WTC11 (cell line): Measurements from ENCODE around the gene LYPD1. TPM values are rescaled to one million over a fixed set of nuclear protein-coding genes. Genes with fewer than 3 reads are reported as not detected.

Source experiments
- ATAC-seq: fragments of 200-7000 bp; cut with Tn5 transposase; 2 replicates; pipeline ENCODE4 v1.10.0; 2021; ENCODE audit warnings: mild to moderate bottlenecking, moderate library complexity
- CTCF ChIA-PET: fragments of 300-600 bp; sonication (Branson Sonifier 250); formaldehyde crosslinking; loops from one replicate; lab custom pipeline; 2021; ENCODE audit warnings: antibody characterized with exemption; lab: Charles Lee
- POLR2A ChIA-PET: fragments of 350-600 bp; sonication (Branson Sonifier 250); formaldehyde crosslinking; loops from one replicate; lab custom pipeline; 2021; ENCODE audit warnings: antibody characterized with exemption; lab: Charles Lee
- DNase-seq: peaks from one replicate; pipeline ENCODE4 v3.0.0; 2021; ENCODE audit warnings: low spot score
- H3K27ac Mint-ChIP-seq: 2 replicates; pipeline ENCODE4 v1.8.0; 2021; ENCODE audit warnings: mixed read lengths
- H3K27me3 Mint-ChIP-seq: 2 replicates; pipeline ENCODE4 v1.8.0; 2021; ENCODE audit warnings: low read depth, mild to moderate bottlenecking, moderate library complexity, mixed read lengths
- H3K36me3 Mint-ChIP-seq: 2 replicates; pipeline ENCODE4 v1.8.0; 2021; ENCODE audit warnings: mixed read lengths
- H3K4me1 Mint-ChIP-seq: 2 replicates; pipeline ENCODE4 v1.8.0; 2022; ENCODE audit warnings: mixed read lengths
- H3K4me3 Mint-ChIP-seq: 2 replicates; pipeline ENCODE4 v1.8.0; 2021; ENCODE audit warnings: mild to moderate bottlenecking, moderate library complexity, mixed read lengths
- H3K9me3 Mint-ChIP-seq: 2 replicates; pipeline ENCODE4 v1.8.0; 2021; ENCODE audit warnings: mixed read lengths
- ELF4 ChIP-seq: sonication (generic); formaldehyde crosslinking; IDR thresholded peaks from 2 replicates; pipeline ENCODE4 v1.8.1; 2022; ENCODE audit warnings: low read depth, mild to moderate bottlenecking, moderate library complexity, missing genetic modification reagents
- HMGA2 ChIP-seq: fragments of 250-450 bp; sonication (Bioruptor Pico); IDR thresholded peaks from 2 replicates; pipeline ENCODE4 v1.4.0; 2021; ENCODE audit warnings: mild to moderate bottlenecking, moderate library complexity
- JUN ChIP-seq: sonication (generic); formaldehyde crosslinking; IDR thresholded peaks from 2 replicates; pipeline ENCODE4 v1.8.0; 2023; ENCODE audit warnings: mild to moderate bottlenecking, missing genetic modification reagents
- KAT7 ChIP-seq: sonication (generic); formaldehyde crosslinking; IDR thresholded peaks from 2 replicates; pipeline ENCODE4 v1.8.1; 2023; ENCODE audit warnings: missing genetic modification reagents, mild to moderate bottlenecking, borderline replicate concordance
- NFATC4 ChIP-seq: fragments of 250-450 bp; sonication (Bioruptor Pico); IDR thresholded peaks from 2 replicates; pipeline ENCODE4 v1.9.0; 2021; ENCODE audit warnings: mild to moderate bottlenecking
- PRRX2 ChIP-seq: fragments of 250-450 bp; sonication (Bioruptor Pico); IDR thresholded peaks from 2 replicates; pipeline ENCODE4 v1.8.0; 2021; ENCODE audit warnings: mild to moderate bottlenecking
- TP53 ChIP-seq: sonication (generic); formaldehyde crosslinking; IDR thresholded peaks from 2 replicates; pipeline ENCODE4 v1.8.1; 2023; ENCODE audit warnings: mild to moderate bottlenecking, missing genetic modification reagents
- ZNF121 ChIP-seq: sonication (generic); formaldehyde crosslinking; IDR thresholded peaks from 2 replicates; pipeline ENCODE4 v1.8.0; 2023; ENCODE audit warnings: missing genetic modification reagents
- ZNF138 ChIP-seq: sonication (generic); formaldehyde crosslinking; conservative IDR thresholded peaks from 2 replicates; pipeline ENCODE4 v1.8.1; 2022; ENCODE audit warnings: mild to moderate bottlenecking, moderate library complexity, missing genetic modification reagents
- ZNF423 ChIP-seq: fragments of 250-450 bp; sonication (Bioruptor Pico); IDR thresholded peaks from 2 replicates; pipeline ENCODE4 v2.1.2; 2022; ENCODE audit warnings: mild to moderate bottlenecking, moderate library complexity
- total RNA-seq: library from RNA; stranded (reverse); gene quantifications from 3 replicates; pipeline ENCODE4 v1.2.3, GENCODE V29; 2021
- TF ChIP-seq, protein P1 (sequence below): sonication (generic); formaldehyde crosslinking; IDR thresholded peaks from 2 replicates; pipeline ENCODE4 v1.8.0; 2022; ENCODE audit warnings: mild to moderate bottlenecking, missing genetic modification reagents
- TF ChIP-seq, protein P2 (sequence below): sonication (generic); formaldehyde crosslinking; IDR thresholded peaks from 2 replicates; pipeline ENCODE4 v1.8.1; 2023; ENCODE audit warnings: mild to moderate bottlenecking, missing genetic modification reagents
- TF ChIP-seq, protein P3 (sequence below): sonication (generic); formaldehyde crosslinking; IDR thresholded peaks from 2 replicates; pipeline ENCODE4 v1.8.0; 2022; ENCODE audit warnings: mild to moderate bottlenecking, missing genetic modification reagents
- TF ChIP-seq, protein P4 (sequence below): sonication (generic); formaldehyde crosslinking; IDR thresholded peaks from 2 replicates; pipeline ENCODE4 v1.8.0; 2022; ENCODE audit warnings: mild to moderate bottlenecking, missing genetic modification reagents
- TF ChIP-seq, protein P5 (sequence below): sonication (generic); formaldehyde crosslinking; IDR thresholded peaks from 2 replicates; pipeline ENCODE4 v1.8.0; 2023; ENCODE audit warnings: mild to moderate bottlenecking, missing genetic modification reagents
- TF ChIP-seq, protein P6 (sequence below): sonication (generic); formaldehyde crosslinking; IDR thresholded peaks from 2 replicates; pipeline ENCODE4 v1.8.1; 2023; ENCODE audit warnings: mild to moderate bottlenecking, moderate library complexity, missing genetic modification reagents
- TF ChIP-seq, protein P7 (sequence below): sonication (generic); formaldehyde crosslinking; IDR thresholded peaks from 2 replicates; pipeline ENCODE4 v1.8.1; 2022; ENCODE audit warnings: low read depth, mild to moderate bottlenecking, moderate library complexity, missing genetic modification reagents, borderline replicate concordance

LYPD1 gene
- total RNA-seq, 1 experiment from 2014 or later = 2.8 TPM

DNA sequence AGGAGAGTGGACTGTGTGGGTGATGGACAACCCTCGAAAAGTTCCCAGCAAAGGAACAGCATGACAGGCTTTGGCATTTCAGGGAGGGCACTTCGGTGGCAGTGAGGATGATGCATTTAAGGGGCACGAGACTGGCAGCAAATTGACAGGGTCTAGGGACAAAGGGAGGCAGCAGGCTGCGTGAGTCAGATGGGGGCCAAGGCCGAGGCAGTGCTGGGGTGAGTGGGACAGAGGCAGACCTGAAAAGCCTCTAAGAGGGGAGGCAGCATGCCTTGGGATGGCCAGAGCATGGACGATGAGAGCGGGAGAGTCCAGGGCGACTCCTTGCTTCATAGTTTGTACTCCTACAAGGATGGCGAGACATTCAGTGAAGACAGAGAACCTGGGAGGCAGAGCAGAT, 49.5 kb upstream of the LYPD1 start:
- CTCF ChIA-PET = no interaction called here
- no peaks in the 10 kb centered on the region for H3K27me3 Mint-ChIP-seq
- 0 out of 2 replicates have a peak, but pooled peaks cover 4% of the 10 kb centered on the region for H3K9me3 Mint-ChIP-seq
- no peak for TF ChIP-seq NFATC4 (CRISPR knock-in tag)
- no peak for TF ChIP-seq ZNF423 (CRISPR knock-in tag)
- no peak for TF ChIP-seq TP53 (CRISPR knock-in tag)
- H3K4me3 Mint-ChIP-seq = no peak overlapping the region
- DNase-seq (no peak), ATAC-seq (no peak)
- H3K27ac Mint-ChIP-seq = no peak overlapping the region
- no peaks in the 10 kb centered on the region for H3K36me3 Mint-ChIP-seq
- H3K4me1 Mint-ChIP-seq = no peaks in the 10 kb centered on the region
- POLR2A ChIA-PET = no interaction called here

DNA sequence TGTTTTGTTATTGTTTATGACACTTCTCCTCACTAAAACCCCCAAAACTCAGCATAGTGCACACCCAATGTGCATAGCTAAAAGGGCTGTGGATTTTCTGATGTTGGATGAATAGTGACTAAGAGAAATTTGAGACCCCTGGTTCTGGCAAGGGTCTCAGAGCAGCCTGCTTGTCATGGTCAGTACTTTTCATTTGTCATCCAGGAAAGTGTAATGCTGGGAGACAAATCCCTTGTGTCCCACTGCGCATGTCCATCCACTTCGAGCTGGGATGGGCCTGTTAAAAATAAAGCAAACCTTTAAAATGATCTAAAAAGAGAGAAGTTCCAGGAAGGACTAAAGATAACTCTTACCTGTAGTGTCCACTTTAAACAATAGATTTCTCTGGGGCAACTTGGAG, 46.9 kb upstream of the LYPD1 start:
- ChIA-PET POLR2A (no interaction called here), CTCF (no interaction called here)
- TF ChIP-seq, protein P1, sequence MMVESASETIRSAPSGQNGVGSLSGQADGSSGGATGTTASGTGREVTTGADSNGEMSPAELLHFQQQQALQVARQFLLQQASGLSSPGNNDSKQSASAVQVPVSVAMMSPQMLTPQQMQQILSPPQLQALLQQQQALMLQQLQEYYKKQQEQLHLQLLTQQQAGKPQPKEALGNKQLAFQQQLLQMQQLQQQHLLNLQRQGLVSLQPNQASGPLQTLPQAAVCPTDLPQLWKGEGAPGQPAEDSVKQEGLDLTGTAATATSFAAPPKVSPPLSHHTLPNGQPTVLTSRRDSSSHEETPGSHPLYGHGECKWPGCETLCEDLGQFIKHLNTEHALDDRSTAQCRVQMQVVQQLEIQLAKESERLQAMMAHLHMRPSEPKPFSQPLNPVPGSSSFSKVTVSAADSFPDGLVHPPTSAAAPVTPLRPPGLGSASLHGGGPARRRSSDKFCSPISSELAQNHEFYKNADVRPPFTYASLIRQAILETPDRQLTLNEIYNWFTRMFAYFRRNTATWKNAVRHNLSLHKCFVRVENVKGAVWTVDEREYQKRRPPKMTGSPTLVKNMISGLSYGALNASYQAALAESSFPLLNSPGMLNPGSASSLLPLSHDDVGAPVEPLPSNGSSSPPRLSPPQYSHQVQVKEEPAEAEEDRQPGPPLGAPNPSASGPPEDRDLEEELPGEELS (CRISPR knock-in tag) = no peak
- TF ChIP-seq, protein P2, sequence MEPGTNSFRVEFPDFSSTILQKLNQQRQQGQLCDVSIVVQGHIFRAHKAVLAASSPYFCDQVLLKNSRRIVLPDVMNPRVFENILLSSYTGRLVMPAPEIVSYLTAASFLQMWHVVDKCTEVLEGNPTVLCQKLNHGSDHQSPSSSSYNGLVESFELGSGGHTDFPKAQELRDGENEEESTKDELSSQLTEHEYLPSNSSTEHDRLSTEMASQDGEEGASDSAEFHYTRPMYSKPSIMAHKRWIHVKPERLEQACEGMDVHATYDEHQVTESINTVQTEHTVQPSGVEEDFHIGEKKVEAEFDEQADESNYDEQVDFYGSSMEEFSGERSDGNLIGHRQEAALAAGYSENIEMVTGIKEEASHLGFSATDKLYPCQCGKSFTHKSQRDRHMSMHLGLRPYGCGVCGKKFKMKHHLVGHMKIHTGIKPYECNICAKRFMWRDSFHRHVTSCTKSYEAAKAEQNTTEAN = no peak
- no peak for TF ChIP-seq ZNF121 (CRISPR knock-in tag)
- TF ChIP-seq, protein P3, sequence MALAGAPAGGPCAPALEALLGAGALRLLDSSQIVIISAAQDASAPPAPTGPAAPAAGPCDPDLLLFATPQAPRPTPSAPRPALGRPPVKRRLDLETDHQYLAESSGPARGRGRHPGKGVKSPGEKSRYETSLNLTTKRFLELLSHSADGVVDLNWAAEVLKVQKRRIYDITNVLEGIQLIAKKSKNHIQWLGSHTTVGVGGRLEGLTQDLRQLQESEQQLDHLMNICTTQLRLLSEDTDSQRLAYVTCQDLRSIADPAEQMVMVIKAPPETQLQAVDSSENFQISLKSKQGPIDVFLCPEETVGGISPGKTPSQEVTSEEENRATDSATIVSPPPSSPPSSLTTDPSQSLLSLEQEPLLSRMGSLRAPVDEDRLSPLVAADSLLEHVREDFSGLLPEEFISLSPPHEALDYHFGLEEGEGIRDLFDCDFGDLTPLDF (CRISPR knock-in tag) = no peak
- H3K4me1 Mint-ChIP-seq = peaks cover 2% of the 10 kb centered on the region; the same call in 1 of the 2 replicates
- H3K27ac Mint-ChIP-seq = no peak overlapping the region
- H3K36me3 Mint-ChIP-seq = no peaks in the 10 kb centered on the region
- H3K27me3 Mint-ChIP-seq = no peaks in the 10 kb centered on the region
- no peak for DNase-seq
- ATAC-seq = no peak
- no peaks in the 10 kb centered on the region for H3K9me3 Mint-ChIP-seq
- H3K4me3 Mint-ChIP-seq = no peak overlapping the region

DNA sequence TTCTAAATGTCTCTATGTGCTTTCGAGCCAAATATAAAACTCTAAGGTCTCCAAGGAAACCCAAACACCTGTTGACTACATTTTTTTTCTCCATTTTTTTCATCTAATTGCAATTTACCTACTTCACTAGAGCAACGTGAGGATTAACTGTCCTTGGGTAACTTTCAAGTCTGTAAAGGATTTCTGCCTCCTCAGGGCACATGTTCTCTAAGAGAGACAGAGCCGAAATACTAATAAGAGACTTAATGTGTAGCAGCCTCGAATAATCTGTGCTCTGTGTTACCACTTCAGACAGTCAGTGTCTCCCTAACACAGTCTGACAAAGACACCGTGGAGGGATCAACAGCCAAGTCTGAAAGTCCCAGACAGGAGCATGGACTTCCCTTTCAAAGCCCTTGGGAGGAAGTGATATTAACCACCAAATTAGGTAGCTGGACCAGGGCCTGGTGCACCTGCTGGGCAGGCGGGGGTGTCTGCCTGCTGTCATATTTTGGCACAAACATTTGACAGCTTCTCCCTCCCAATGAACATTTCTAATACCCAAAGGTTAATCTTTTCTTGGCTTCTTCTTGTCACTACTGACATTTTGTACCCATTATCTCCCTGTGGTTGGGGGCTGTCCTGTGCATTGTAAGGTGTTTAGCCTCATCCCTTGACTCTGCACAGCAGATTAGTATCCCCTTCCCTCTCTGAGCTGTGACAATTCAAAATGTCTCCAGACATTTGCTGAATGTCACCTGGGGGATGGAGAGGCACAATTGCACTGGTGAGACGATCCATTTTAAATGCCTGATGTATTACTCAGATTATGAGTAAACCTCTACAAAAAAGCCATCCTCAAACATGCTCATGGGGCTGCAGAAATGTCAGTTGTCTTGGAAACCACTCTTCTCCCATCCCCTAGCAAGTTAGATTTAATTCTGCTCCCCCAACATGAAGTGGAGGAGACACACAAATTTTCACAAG, 45.7 kb upstream of the LYPD1 start:
- ATAC-seq (no peak), DNase-seq (no peak)
- no peak overlapping the region for H3K4me3 Mint-ChIP-seq
- peaks cover 8% of the 10 kb centered on the region for H3K4me1 Mint-ChIP-seq
- no peak overlapping the region for H3K27ac Mint-ChIP-seq
- ChIA-PET CTCF (interaction anchor here (0.7 kb wide), 1 partner anchor 196 kb away, joined by 5 read pairs; no protein-coding TSS in a partner anchor), POLR2A (interaction anchor here (0.7 kb wide), 1 partner anchor 87 kb away, joined by 3 read pairs; no protein-coding TSS in a partner anchor)
- no peak for TF ChIP-seq JUN (CRISPR knock-in tag)
- TF ChIP-seq ELF4 = no peak
- no peak for TF ChIP-seq KAT7
- no peak for TF ChIP-seq ZNF138 (CRISPR knock-in tag)
- TF ChIP-seq PRRX2 (CRISPR knock-in tag) = no peak
- TF ChIP-seq HMGA2 (CRISPR knock-in tag) = no peak
- TF ChIP-seq, protein P4, sequence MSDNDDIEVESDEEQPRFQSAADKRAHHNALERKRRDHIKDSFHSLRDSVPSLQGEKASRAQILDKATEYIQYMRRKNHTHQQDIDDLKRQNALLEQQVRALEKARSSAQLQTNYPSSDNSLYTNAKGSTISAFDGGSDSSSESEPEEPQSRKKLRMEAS (CRISPR knock-in tag) = no peak
- no peaks in the 10 kb centered on the region for H3K36me3 Mint-ChIP-seq
- H3K27me3 Mint-ChIP-seq = no peaks in the 10 kb centered on the region
- H3K9me3 Mint-ChIP-seq = no peaks in the 10 kb centered on the region

DNA sequence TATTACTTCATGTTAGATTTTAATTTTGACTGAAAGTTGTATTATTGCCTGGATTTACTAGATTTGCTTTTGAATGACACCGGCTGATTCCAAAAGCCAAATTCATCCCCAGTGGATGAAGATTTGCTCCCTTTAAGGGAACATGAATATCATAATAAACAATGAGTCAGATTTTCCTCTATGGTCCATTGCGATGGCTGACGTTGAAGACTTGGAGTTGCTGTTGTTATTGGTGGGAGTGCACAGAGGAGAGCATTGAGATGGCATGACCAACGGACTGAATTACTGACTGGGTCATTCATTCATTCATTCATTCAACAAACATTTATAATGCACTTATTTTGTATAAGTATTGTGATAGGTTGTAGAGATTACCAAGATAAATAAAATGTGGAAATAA, 33.4 kb upstream of the LYPD1 start:
- POLR2A ChIA-PET = no interaction called here
- CTCF ChIA-PET = no interaction called here
- H3K27ac Mint-ChIP-seq = no peak overlapping the region
- H3K36me3 Mint-ChIP-seq = no peaks in the 10 kb centered on the region
- DNase-seq (no peak), ATAC-seq (no peak)
- H3K4me3 Mint-ChIP-seq = no peak overlapping the region
- no peaks in the 10 kb centered on the region for H3K27me3 Mint-ChIP-seq
- peaks cover 3% of the 10 kb centered on the region; the same call in 1 of the 2 replicates for H3K9me3 Mint-ChIP-seq
- H3K4me1 Mint-ChIP-seq = no peaks in the 10 kb centered on the region
- TF ChIP-seq, protein P5, sequence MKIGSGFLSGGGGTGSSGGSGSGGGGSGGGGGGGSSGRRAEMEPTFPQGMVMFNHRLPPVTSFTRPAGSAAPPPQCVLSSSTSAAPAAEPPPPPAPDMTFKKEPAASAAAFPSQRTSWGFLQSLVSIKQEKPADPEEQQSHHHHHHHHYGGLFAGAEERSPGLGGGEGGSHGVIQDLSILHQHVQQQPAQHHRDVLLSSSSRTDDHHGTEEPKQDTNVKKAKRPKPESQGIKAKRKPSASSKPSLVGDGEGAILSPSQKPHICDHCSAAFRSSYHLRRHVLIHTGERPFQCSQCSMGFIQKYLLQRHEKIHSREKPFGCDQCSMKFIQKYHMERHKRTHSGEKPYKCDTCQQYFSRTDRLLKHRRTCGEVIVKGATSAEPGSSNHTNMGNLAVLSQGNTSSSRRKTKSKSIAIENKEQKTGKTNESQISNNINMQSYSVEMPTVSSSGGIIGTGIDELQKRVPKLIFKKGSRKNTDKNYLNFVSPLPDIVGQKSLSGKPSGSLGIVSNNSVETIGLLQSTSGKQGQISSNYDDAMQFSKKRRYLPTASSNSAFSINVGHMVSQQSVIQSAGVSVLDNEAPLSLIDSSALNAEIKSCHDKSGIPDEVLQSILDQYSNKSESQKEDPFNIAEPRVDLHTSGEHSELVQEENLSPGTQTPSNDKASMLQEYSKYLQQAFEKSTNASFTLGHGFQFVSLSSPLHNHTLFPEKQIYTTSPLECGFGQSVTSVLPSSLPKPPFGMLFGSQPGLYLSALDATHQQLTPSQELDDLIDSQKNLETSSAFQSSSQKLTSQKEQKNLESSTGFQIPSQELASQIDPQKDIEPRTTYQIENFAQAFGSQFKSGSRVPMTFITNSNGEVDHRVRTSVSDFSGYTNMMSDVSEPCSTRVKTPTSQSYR (CRISPR knock-in tag) = no peak
- TF ChIP-seq, protein P6, sequence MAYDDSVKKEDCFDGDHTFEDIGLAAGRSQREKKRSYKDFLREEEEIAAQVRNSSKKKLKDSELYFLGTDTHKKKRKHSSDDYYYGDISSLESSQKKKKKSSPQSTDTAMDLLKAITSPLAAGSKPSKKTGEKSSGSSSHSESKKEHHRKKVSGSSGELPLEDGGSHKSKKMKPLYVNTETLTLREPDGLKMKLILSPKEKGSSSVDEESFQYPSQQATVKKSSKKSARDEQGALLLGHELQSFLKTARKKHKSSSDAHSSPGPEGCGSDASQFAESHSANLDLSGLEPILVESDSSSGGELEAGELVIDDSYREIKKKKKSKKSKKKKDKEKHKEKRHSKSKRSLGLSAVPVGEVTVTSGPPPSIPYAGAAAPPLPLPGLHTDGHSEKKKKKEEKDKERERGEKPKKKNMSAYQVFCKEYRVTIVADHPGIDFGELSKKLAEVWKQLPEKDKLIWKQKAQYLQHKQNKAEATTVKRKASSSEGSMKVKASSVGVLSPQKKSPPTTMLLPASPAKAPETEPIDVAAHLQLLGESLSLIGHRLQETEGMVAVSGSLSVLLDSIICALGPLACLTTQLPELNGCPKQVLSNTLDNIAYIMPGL = no peak
- TF ChIP-seq, protein P7, sequence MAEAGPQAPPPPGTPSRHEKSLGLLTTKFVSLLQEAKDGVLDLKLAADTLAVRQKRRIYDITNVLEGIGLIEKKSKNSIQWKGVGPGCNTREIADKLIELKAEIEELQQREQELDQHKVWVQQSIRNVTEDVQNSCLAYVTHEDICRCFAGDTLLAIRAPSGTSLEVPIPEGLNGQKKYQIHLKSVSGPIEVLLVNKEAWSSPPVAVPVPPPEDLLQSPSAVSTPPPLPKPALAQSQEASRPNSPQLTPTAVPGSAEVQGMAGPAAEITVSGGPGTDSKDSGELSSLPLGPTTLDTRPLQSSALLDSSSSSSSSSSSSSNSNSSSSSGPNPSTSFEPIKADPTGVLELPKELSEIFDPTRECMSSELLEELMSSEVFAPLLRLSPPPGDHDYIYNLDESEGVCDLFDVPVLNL (CRISPR knock-in tag) = no peak
